GM19395 (cell line): ENCODE data around the gene DNAJC2.
"Not testable (repeated sequence)": the region's sequence is repeated elsewhere in the genome, so short reads cannot be mapped to it uniquely, and the experiment has no call there.

Source experiments
- ATAC-seq: cut with Tn5 transposase; IDR thresholded peaks from one replicate; pipeline ENCODE4 v1.9.1; 2021; ENCODE audit warnings: mild to moderate bottlenecking, moderate library complexity; ENCODE audit not compliant: unreplicated experiment

The DNAJC2 gene

GRCh38 chr7:103273374-103273773, 71.2 kb downstream of the DNAJC2 start:
- ATAC-seq = not testable (repeated sequence)

- not testable (repeated sequence) for ATAC-seq
Observed at GRCh38 chr7:103266229-103266628, 78.3 kb downstream of the DNAJC2 start.

GRCh38 chr7:103264054-103264453, 80.5 kb downstream of the DNAJC2 start:
- not testable (repeated sequence) for ATAC-seq
